KBM-7 (cell line): ENCODE results near the gene UMPS.
"Not testable (repeated sequence)": the region's sequence is repeated elsewhere in the genome, so short reads cannot be mapped to it uniquely, and the experiment has no call there.

Source experiments
- DNase-seq: peaks from one replicate; pipeline ENCODE4 v3.0.0-alpha.2; 2015
- in situ Hi-C: fragments of 300-500 bp; cut with MboI; formaldehyde crosslinking; loops from 2 replicates; pipeline ENCODE4 v1.14.3; 2020; ENCODE audit warnings: low sequenced_read_pairs, low pct_unique_long_range_greater_than_20kb, mixed read lengths

Gene UMPS

GRCh38 chr3:124789103-124789502 is 58.9 kb downstream of the UMPS start:
- DNase-seq, in situ Hi-C loops: not testable (repeated sequence)

- no peak for DNase-seq
- in situ Hi-C loops = no loop called here
Measured at GRCh38 chr3:124791142-124791541, 60.9 kb downstream of the UMPS start.

GRCh38 chr3:124791639-124792151 is 61.4 kb downstream of the UMPS start:
- DNase-seq = no peak
- in situ Hi-C loops = no loop called here

- in situ Hi-C loops = no loop called here
- no peak for DNase-seq
Measured at GRCh38 chr3:124792341-124793040, 62.2 kb downstream of the UMPS start.

- DNase-seq = no peak
- in situ Hi-C loops = no loop called here
Measured at GRCh38 chr3:124793054-124793739, 62.9 kb downstream of the UMPS start.

GRCh38 chr3:124796477-124796876 is 66.2 kb downstream of the UMPS start:
- in situ Hi-C loops = no loop called here
- DNase-seq = no peak

- no peak for DNase-seq
- in situ Hi-C loops = no loop called here
Measured at GRCh38 chr3:124797426-124797945, 67.2 kb downstream of the UMPS start.
